Retinal pigment epithelial cell (primary cell): ENCODE results near the gene RAPGEF1.

Source experiments
- DNase-seq: peaks from one replicate; pipeline ENCODE4 v3.0.0-alpha.2; 2010; ENCODE audit warnings: low read depth
- H3K4me3 ChIP-seq: 2 replicates; pipeline ENCODE4 v1.5.1; 2011; ENCODE audit warnings: mild to moderate bottlenecking, low read length, control low read depth, moderate library complexity
- TF ChIP-seq, protein P1 (sequence below): conservative IDR thresholded peaks from 2 replicates; pipeline ENCODE4 v1.5.1; 2011; ENCODE audit warnings: low read depth, low read length, control low read depth, inconsistent platforms

RAPGEF1 gene

DNA sequence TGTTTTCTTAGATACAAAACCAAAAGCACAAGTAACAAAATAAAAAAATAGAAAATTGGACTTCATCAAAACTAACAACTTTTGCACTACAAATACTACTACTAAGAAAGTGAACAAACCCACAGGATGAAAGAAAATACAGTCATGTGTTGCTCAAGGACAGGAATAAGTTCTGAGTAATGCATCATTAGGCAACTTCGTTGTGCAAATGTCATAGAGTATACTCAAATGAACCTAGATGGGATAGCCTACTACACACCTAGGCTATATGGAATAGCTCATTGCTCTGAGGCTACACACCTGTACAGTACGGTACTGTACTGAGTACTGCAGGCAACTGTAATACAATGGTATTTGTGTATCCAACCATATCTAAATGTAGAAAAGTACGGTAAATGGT lies 88.3 kb downstream of the RAPGEF1 start:
- TF ChIP-seq, protein P1, sequence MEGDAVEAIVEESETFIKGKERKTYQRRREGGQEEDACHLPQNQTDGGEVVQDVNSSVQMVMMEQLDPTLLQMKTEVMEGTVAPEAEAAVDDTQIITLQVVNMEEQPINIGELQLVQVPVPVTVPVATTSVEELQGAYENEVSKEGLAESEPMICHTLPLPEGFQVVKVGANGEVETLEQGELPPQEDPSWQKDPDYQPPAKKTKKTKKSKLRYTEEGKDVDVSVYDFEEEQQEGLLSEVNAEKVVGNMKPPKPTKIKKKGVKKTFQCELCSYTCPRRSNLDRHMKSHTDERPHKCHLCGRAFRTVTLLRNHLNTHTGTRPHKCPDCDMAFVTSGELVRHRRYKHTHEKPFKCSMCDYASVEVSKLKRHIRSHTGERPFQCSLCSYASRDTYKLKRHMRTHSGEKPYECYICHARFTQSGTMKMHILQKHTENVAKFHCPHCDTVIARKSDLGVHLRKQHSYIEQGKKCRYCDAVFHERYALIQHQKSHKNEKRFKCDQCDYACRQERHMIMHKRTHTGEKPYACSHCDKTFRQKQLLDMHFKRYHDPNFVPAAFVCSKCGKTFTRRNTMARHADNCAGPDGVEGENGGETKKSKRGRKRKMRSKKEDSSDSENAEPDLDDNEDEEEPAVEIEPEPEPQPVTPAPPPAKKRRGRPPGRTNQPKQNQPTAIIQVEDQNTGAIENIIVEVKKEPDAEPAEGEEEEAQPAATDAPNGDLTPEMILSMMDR = no peak
- no peak for DNase-seq
- H3K4me3 ChIP-seq = no peak overlapping the region

- no peak overlapping the region for H3K4me3 ChIP-seq
- TF ChIP-seq, protein P1 = no peak
- DNase-seq = no peak
These were observed 88.7 kb downstream of the RAPGEF1 start for GRCh38 chr9:131651160-131651559.

GRCh38 chr9:131650254-131650653 lies 89.6 kb downstream of the RAPGEF1 start:
- DNase-seq = no peak
- TF ChIP-seq, protein P1 = no peak
- no peak overlapping the region for H3K4me3 ChIP-seq

DNA sequence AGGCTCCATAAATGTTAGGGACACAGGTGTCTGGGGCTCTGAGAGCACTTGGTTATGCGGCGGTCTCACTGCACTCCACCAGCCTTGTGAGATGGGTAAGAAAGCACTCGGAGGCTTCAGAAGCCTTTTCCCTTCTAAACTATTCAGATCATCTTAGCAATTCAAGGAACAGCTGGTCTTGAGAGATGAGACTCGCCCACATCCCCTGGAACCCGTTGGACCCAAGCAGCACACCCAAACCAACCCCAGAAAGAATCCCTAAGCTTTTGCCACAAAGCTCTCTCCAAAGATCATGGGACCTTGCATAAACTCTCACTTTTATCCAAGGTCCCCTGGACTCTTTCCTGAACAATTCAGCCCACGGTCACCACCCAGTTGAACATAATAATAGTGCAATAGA lies 90.2 kb downstream of the RAPGEF1 start:
- DNase-seq = no peak
- TF ChIP-seq, protein P1 = no peak
- H3K4me3 ChIP-seq = no peak overlapping the region

DNA sequence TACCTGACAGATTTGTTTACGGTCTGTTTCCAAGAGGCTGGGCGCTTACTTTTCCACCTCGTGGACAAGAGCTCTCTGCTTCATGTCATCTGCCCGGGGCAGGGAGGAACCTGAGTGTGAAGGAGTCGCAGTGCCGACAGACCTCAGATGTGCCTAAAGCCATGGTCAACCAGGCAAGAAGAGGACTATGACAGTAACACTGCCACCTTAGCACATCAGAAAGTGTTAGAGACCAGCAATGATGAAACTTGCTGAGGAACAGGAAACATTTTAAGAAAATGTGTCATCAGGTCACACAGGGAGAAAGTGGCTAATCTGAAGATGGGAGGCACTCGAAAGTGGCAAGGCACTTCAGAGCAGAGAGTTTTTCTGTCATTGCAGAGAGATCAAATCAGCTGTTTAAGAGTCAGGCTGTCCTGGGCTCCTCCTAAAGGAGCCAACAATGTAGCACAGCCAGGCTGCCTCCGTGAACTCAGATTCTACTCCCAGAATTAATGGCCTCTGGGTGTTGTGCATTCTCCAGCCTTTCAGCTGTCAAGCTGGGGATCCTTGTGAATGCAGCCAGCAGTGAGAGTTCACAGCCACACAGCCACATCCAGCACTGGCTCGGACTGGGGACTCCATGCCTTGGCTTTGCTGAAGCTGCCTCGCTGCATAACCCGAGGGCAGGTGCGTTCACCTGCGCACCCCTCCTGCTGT lies 94.6 kb downstream of the RAPGEF1 start:
- H3K4me3 ChIP-seq = no peak overlapping the region
- no peak for DNase-seq
- TF ChIP-seq, protein P1 = no peak

GRCh38 chr9:131642496-131643083 lies 97.3 kb downstream of the RAPGEF1 start:
- DNase-seq = no peak
- TF ChIP-seq, protein P1 = no peak
- no peak overlapping the region for H3K4me3 ChIP-seq

DNA sequence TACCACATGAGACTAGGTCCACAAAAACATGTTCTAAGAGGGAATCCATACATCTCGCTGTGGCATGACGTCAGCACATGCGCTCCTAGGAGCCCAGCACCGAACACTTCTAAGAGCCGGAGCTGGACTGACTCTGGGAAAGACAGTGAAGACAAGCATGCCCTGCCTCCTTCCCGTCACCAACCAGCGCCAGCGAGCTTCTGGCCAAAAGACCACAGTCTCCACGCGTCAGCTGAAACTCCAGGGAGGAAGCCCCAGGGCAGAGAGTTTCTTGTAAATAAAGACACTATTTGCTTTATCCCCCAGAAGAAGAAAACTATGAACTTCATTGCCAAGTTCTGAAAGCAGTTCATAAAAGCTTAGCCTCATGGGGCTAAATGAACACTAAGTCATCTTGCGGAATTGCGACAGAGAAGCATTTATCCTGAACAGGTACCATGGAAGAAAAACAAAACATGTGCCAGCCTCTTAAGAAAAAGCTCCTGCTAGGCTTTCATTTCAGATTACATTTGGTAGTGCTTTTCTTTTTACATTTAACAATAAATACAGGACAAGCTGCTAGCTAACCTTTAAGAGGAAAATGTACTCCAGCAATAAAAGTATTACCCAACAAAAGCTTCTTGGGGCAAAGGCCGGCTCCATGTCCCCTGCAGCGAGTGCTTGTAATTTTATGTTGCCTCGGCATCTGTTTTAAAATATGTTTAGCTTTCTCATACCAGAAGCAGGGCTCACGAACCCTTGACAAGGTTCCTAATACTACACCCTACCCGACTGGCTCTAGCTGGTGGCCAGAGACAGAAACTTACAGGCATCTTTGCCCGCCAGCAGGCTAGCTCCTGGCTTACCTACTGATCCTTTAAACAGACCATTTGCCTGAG lies 98.0 kb downstream of the RAPGEF1 start:
- TF ChIP-seq, protein P1 = no peak
- no peak overlapping the region for H3K4me3 ChIP-seq
- no peak for DNase-seq
